ENCODE data around the gene VPS37B. TPM values are rescaled to one million over a fixed set of nuclear protein-coding genes. Genes with fewer than 3 reads are reported as not detected.

The VPS37B gene
- total RNA-seq, 1 experiment from 2014 or later = 37.6 TPM

DNA sequence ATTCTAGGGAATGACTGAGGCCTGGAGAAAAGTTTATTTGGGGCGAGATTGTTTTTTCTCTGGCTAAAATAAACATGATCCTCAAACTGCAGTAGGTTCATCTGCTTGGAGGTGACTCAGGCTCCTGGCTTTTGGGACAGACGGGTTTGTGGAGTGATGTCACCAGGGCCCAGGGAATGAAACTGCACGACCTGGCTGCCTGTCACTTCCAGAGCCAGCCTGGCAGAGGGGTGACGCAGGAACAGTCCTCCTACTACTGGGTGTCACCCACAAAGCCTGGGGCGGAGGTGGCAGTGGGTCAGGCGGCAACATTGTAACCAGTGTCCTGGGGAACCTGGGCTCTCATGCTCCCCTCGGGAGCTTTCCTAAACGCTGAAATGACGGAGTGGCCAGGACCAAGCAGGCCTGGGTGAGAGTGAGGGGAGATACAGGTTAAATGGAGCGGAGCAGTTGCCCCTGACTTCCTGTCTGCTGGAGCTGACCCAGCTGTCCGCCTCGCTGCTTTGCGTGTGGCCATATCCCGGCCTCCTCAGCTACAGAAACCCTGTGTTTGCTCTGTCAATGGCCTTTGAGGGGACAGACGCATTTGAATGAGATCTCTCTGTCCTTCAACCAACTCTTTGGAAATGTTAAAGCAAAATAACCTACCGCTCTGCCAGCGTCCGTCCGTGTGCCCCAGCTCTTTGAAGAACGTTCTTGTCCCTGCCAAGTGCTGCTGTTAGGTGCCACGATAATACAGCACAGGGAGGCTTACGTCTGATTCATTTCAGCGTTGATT is 54.2 kb downstream of the VPS37B start:
- peak overlapping the region; percentile 6 for H3K4me3 Mint-ChIP-seq (ENCODE audit: unreplicated experiment)
- no peaks in the 10 kb centered on the region for H3K27me3 Mint-ChIP-seq (ENCODE audit: insufficient read depth, unreplicated experiment)
- intact Hi-C loops (cut with micrococcal nuclease) = no loop called here
- no peaks in the 10 kb centered on the region for H3K36me3 Mint-ChIP-seq (ENCODE audit: insufficient read depth, unreplicated experiment)
- TF ChIP-seq, protein P1, sequence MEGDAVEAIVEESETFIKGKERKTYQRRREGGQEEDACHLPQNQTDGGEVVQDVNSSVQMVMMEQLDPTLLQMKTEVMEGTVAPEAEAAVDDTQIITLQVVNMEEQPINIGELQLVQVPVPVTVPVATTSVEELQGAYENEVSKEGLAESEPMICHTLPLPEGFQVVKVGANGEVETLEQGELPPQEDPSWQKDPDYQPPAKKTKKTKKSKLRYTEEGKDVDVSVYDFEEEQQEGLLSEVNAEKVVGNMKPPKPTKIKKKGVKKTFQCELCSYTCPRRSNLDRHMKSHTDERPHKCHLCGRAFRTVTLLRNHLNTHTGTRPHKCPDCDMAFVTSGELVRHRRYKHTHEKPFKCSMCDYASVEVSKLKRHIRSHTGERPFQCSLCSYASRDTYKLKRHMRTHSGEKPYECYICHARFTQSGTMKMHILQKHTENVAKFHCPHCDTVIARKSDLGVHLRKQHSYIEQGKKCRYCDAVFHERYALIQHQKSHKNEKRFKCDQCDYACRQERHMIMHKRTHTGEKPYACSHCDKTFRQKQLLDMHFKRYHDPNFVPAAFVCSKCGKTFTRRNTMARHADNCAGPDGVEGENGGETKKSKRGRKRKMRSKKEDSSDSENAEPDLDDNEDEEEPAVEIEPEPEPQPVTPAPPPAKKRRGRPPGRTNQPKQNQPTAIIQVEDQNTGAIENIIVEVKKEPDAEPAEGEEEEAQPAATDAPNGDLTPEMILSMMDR (IDR thresholded peaks at IDR 0.05; ENCODE audit: unreplicated experiment) = no peak
- H3K9me3 Mint-ChIP-seq (ENCODE audit: unreplicated experiment) = no peaks in the 10 kb centered on the region
- BruUV-seq (replicated peaks) = no TSS peak
- H3K27ac Mint-ChIP-seq (ENCODE audit: low read depth, unreplicated experiment) = peak overlapping the region; percentile 47
- CTCF ChIA-PET = interaction anchor here (0.6 to 1.6 kb wide), 3 partner anchors 12 to 203 kb away, joined by 4 to 5 read pairs (median 4); no protein-coding TSS in a partner anchor
- DNase-seq (ENCODE audit: unreplicated experiment) = peak; percentile 24
- POLR2A ChIA-PET = interaction anchor here (1.6 kb wide), 1 partner anchor 20 kb away, joined by 3 read pairs; no protein-coding TSS in a partner anchor
- H3K4me1 Mint-ChIP-seq (ENCODE audit: insufficient read depth, unreplicated experiment) = peaks cover 38% of the 10 kb centered on the region

DNA sequence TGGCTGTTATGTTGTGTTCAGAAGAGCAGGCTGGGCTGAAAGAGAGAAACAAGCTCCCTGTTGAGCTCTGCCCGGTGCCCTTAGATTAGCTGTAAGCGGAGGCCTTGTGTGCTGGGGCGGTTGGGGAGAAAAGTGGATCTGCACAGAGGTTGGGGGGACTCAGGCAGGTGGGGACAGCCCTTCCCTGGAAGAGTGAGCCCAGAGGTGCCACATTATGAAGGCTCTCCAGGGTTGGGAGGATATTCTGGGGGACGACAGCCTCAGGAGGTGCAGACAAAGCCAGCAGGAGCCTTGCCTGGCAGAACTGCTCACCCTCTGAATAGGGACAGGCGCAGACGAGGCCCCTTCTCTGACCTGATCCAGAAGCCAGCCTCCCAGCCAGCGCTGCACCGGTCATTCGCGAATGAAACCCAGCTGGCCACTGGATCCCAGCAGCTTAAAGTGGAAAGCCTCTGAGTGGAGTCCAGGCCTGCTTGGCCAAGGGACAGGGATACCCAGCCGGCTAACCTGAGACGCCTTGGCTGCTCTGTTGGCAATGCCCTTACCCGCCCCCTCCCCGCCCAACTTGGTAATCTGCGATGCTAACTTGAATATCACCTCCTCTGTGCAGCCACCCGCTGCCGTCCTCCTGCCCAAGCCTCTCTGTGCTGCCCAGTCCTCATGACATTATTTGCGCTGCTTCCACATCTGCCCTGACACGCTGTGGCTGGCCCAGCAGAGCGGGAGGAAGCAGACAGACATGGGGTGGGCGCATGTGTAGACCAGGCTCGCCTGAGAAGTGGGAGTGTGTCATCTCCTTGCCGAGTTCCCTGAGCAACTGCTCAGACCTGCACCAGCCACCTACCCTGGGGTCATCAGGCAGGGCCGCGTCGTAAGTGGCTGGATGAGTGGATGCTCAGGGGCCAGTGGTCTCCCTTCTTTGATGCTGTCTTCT is 55.1 kb downstream of the VPS37B start:
- peak overlapping the region; percentile 6 for H3K4me3 Mint-ChIP-seq (ENCODE audit: unreplicated experiment)
- DNase-seq (ENCODE audit: unreplicated experiment) = no peak
- peaks cover 5% of the 10 kb centered on the region for H3K36me3 Mint-ChIP-seq (ENCODE audit: insufficient read depth, unreplicated experiment)
- peaks cover 38% of the 10 kb centered on the region for H3K4me1 Mint-ChIP-seq (ENCODE audit: insufficient read depth, unreplicated experiment)
- TF ChIP-seq, protein P1 (IDR thresholded peaks at IDR 0.05; ENCODE audit: unreplicated experiment) = no peak
- no peaks in the 10 kb centered on the region for H3K27me3 Mint-ChIP-seq (ENCODE audit: insufficient read depth, unreplicated experiment)
- no peaks in the 10 kb centered on the region for H3K9me3 Mint-ChIP-seq (ENCODE audit: unreplicated experiment)
- intact Hi-C loops (cut with micrococcal nuclease) = no loop called here
- peak overlapping the region; percentile 47 for H3K27ac Mint-ChIP-seq (ENCODE audit: low read depth, unreplicated experiment)
- CTCF ChIA-PET = interaction anchor here (0.5 to 1.8 kb wide), 6 partner anchors 7 to 52 kb away, joined by 3 to 9 read pairs (median 4); no protein-coding TSS in a partner anchor
- no TSS peak for BruUV-seq (replicated peaks)
- POLR2A ChIA-PET = interaction anchor here (0.6 to 1.7 kb wide), 5 partner anchors 10 to 396 kb away, joined by 3 to 4 read pairs (median 3); no protein-coding TSS in a partner anchor

DNA sequence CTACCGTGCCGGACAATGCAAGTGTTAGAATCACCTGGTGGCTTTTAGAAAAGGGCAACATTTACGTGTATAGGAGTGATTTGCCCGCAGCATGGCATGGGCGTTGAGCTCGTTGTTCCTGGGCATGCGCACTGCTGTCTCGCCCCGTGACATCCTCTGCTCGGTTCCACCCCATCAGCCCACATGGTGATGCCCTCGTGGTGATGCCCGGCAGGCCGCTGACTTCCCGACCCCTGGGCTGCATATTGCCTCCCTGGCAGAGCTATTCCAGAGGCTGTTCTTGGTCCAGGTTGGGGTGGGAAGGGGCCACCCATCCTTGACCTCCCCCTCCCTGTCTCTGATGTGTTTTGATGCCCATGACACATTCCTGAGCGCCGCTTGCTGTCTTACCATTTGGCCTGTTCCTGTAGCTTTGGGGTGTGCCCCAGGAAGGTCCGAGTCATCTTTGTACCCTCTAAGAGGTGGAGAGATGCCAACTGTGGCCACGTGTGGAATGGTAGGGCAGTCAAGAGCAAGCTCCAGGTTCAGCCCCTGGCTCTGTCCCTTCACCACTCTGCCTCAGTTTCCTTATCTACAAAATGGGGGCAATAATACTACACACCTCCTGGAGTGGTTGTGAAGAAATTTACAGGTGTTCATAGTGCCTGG is 55.9 kb downstream of the VPS37B start:
- TF ChIP-seq, protein P1 (IDR thresholded peaks at IDR 0.05; ENCODE audit: unreplicated experiment) = no peak
- BruUV-seq (replicated peaks) = no TSS peak
- H3K4me3 Mint-ChIP-seq (ENCODE audit: unreplicated experiment) = no peak overlapping the region
- intact Hi-C loops (cut with micrococcal nuclease) = no loop called here
- POLR2A ChIA-PET = interaction anchor here (0.5 to 1.7 kb wide), 6 partner anchors 11 to 397 kb away, joined by 3 to 4 read pairs (median 4); no protein-coding TSS in a partner anchor
- no peaks in the 10 kb centered on the region for H3K27me3 Mint-ChIP-seq (ENCODE audit: insufficient read depth, unreplicated experiment)
- peaks cover 5% of the 10 kb centered on the region for H3K36me3 Mint-ChIP-seq (ENCODE audit: insufficient read depth, unreplicated experiment)
- CTCF ChIA-PET = interaction anchor here (0.5 to 1.8 kb wide), 6 partner anchors 8 to 53 kb away, joined by 3 to 9 read pairs (median 4); no protein-coding TSS in a partner anchor
- DNase-seq (ENCODE audit: unreplicated experiment) = no peak
- no peak overlapping the region for H3K27ac Mint-ChIP-seq (ENCODE audit: low read depth, unreplicated experiment)
- H3K4me1 Mint-ChIP-seq (ENCODE audit: insufficient read depth, unreplicated experiment) = peaks cover 38% of the 10 kb centered on the region
- H3K9me3 Mint-ChIP-seq (ENCODE audit: unreplicated experiment) = no peaks in the 10 kb centered on the region

All from MCF 10A (cell line).